ENCODE data around the gene DUSP10. TPM values are rescaled to one million over a fixed set of nuclear protein-coding genes. Genes with fewer than 3 reads are reported as not detected.

Gene DUSP10
- 5.0 TPM for total RNA-seq (ENCODE audit: unreplicated experiment)
- long read RNA-seq, partial matches to known transcripts = 0 of 1 reads
- long read RNA-seq, other reads (novel, unspliced or antisense) = 0 of 1 reads

- H3K9me3 Mint-ChIP-seq (ENCODE audit: unreplicated experiment) = no peaks in the 10 kb centered on the region
- no peak for TF ChIP-seq CTCF (IDR thresholded peaks at IDR 0.05; ENCODE audit: unreplicated experiment)
- peaks cover 11% of the 10 kb centered on the region for H3K4me1 Mint-ChIP-seq (ENCODE audit: unreplicated experiment)
- H3K36me3 Mint-ChIP-seq (ENCODE audit: low read depth, unreplicated experiment) = no peaks in the 10 kb centered on the region
- peaks cover 10% of the 10 kb centered on the region for H3K27me3 Mint-ChIP-seq (ENCODE audit: unreplicated experiment)
- H3K27ac Mint-ChIP-seq (ENCODE audit: unreplicated experiment) = peak within 1 kb of the TSS; percentile 36
- no peak within 1 kb of the TSS for H3K4me3 Mint-ChIP-seq (ENCODE audit: unreplicated experiment)
- DNase-seq (ENCODE audit: low spot score) = peak; percentile 94
Observed at GRCh38 chr1:221741703-221742554, at the start of gene DUSP10. DUSP10 (minus strand) TSS chr1:221742089; CDS start chr1:221739744, 2,345 bp downstream.

- no peaks in the 10 kb centered on the region for H3K9me3 Mint-ChIP-seq (ENCODE audit: unreplicated experiment)
- no peak for DNase-seq (ENCODE audit: low spot score)
- H3K27me3 Mint-ChIP-seq (ENCODE audit: unreplicated experiment) = no peaks in the 10 kb centered on the region
- H3K4me3 Mint-ChIP-seq (ENCODE audit: unreplicated experiment) = no peak overlapping the region
- no peaks in the 10 kb centered on the region for H3K36me3 Mint-ChIP-seq (ENCODE audit: low read depth, unreplicated experiment)
- H3K4me1 Mint-ChIP-seq (ENCODE audit: unreplicated experiment) = peaks cover 9% of the 10 kb centered on the region
- TF ChIP-seq CTCF (IDR thresholded peaks at IDR 0.05; ENCODE audit: unreplicated experiment) = no peak
- H3K27ac Mint-ChIP-seq (ENCODE audit: unreplicated experiment) = no peak overlapping the region
Observed at GRCh38 chr1:221788466-221788865, 46.6 kb upstream of the DUSP10 start.

DNA sequence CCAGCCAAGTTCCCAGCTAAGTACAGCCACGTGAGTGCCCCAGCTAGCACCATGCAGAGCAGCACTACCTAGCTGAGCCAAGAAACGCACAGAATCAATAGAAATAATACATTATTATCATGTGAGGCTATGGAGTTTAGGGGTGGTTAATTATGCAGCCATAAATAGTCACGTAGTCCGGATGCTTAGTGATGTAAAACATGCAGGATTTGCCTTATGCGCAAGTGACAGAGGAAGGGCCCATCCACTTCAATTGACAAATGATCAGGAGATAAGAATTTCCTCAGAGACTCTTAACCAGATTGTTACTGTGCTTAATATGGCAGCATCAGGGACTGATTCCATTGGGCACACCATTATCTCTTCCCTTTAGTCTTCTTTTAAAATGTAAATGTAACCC, 44.8 kb upstream of the DUSP10 start:
- no peaks in the 10 kb centered on the region for H3K9me3 Mint-ChIP-seq (ENCODE audit: unreplicated experiment)
- no peak for TF ChIP-seq CTCF (IDR thresholded peaks at IDR 0.05; ENCODE audit: unreplicated experiment)
- no peak for DNase-seq (ENCODE audit: low spot score)
- H3K27ac Mint-ChIP-seq (ENCODE audit: unreplicated experiment) = no peak overlapping the region
- H3K4me3 Mint-ChIP-seq (ENCODE audit: unreplicated experiment) = no peak overlapping the region
- H3K4me1 Mint-ChIP-seq (ENCODE audit: unreplicated experiment) = peaks cover 21% of the 10 kb centered on the region
- no peaks in the 10 kb centered on the region for H3K36me3 Mint-ChIP-seq (ENCODE audit: low read depth, unreplicated experiment)
- H3K27me3 Mint-ChIP-seq (ENCODE audit: unreplicated experiment) = peaks cover 2% of the 10 kb centered on the region

GRCh38 chr1:221783936-221784335, 42.0 kb upstream of the DUSP10 start:
- no peak for DNase-seq (ENCODE audit: low spot score)
- H3K27me3 Mint-ChIP-seq (ENCODE audit: unreplicated experiment) = peaks cover 2% of the 10 kb centered on the region
- peaks cover 21% of the 10 kb centered on the region for H3K4me1 Mint-ChIP-seq (ENCODE audit: unreplicated experiment)
- no peak for TF ChIP-seq CTCF (IDR thresholded peaks at IDR 0.05; ENCODE audit: unreplicated experiment)
- no peak overlapping the region for H3K27ac Mint-ChIP-seq (ENCODE audit: unreplicated experiment)
- no peak overlapping the region for H3K4me3 Mint-ChIP-seq (ENCODE audit: unreplicated experiment)
- H3K36me3 Mint-ChIP-seq (ENCODE audit: low read depth, unreplicated experiment) = no peaks in the 10 kb centered on the region
- no peaks in the 10 kb centered on the region for H3K9me3 Mint-ChIP-seq (ENCODE audit: unreplicated experiment)

- peaks cover 21% of the 10 kb centered on the region for H3K4me1 Mint-ChIP-seq (ENCODE audit: unreplicated experiment)
- no peak overlapping the region for H3K27ac Mint-ChIP-seq (ENCODE audit: unreplicated experiment)
- H3K27me3 Mint-ChIP-seq (ENCODE audit: unreplicated experiment) = peaks cover 2% of the 10 kb centered on the region
Observed at GRCh38 chr1:221783437-221783836, 41.5 kb upstream of the DUSP10 start.

More at GRCh38 chr1:221783437-221783836, 41.5 kb upstream of the DUSP10 start:
- H3K36me3 Mint-ChIP-seq (ENCODE audit: low read depth, unreplicated experiment) = no peaks in the 10 kb centered on the region
- H3K9me3 Mint-ChIP-seq (ENCODE audit: unreplicated experiment) = no peaks in the 10 kb centered on the region
- H3K4me3 Mint-ChIP-seq (ENCODE audit: unreplicated experiment) = no peak overlapping the region
- no peak for DNase-seq (ENCODE audit: low spot score)
- TF ChIP-seq CTCF (IDR thresholded peaks at IDR 0.05; ENCODE audit: unreplicated experiment) = no peak

Data from endothelial cell (in vitro differentiated cells).